AG09319 (cell line): Measurements from ENCODE around the gene USP44.

Experiments used
- DNase-seq: peaks from one replicate; pipeline ENCODE4 v3.0.0-alpha.2; 2010; ENCODE audit warnings: low read depth; ENCODE audit errors: extremely low read depth
- TF ChIP-seq, protein P1 (sequence below): IDR thresholded peaks from 2 replicates; pipeline ENCODE4 v1.5.1; 2011; ENCODE audit warnings: low read depth, mild to moderate bottlenecking, inconsistent platforms, low read length, moderate library complexity

Gene USP44

DNA sequence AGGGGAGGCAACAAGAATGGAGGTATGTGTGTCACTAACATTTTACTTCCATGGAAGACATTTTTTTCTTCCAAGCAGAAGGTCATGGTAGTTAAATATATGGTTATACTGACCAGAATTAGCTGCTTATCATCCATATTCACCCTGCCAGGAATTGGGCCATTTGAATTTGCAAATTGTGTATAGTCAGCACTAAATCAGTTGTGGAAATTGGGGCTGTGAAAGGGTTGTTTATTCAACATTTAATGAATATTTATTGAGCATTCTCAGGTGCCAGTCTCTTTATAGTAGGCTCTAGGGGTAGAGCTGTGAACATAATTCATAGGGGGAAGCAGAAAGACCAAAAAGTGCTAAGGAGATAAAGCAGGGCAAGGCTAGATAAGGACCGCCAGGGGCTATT, 39.3 kb downstream of the USP44 start:
- DNase-seq: no peak

DNA sequence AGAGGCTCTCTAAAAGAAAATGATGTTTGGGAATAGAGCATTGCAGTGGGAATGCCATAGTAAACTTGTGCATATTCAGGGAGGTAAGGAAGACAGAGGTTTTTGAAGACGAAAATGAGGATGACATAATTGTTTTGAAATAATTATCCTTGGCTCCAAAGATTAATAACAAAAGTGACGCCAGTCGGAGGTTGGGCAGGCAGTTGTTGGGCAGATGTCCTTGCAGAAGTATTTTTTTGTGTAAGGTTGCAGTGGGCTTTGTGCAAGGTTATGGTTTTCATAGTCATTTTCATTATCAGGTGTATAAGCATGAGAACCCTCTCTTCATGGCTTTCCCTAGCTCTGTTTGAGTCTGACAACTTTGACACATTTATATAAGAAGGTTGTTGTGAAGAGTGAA, 42.0 kb downstream of the USP44 start:
- TF ChIP-seq, protein P1, sequence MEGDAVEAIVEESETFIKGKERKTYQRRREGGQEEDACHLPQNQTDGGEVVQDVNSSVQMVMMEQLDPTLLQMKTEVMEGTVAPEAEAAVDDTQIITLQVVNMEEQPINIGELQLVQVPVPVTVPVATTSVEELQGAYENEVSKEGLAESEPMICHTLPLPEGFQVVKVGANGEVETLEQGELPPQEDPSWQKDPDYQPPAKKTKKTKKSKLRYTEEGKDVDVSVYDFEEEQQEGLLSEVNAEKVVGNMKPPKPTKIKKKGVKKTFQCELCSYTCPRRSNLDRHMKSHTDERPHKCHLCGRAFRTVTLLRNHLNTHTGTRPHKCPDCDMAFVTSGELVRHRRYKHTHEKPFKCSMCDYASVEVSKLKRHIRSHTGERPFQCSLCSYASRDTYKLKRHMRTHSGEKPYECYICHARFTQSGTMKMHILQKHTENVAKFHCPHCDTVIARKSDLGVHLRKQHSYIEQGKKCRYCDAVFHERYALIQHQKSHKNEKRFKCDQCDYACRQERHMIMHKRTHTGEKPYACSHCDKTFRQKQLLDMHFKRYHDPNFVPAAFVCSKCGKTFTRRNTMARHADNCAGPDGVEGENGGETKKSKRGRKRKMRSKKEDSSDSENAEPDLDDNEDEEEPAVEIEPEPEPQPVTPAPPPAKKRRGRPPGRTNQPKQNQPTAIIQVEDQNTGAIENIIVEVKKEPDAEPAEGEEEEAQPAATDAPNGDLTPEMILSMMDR: no peak
- DNase-seq: no peak

More for the DNA sequence above, 39.3 kb downstream of the USP44 start:
- TF ChIP-seq, protein P1: no peak

DNA sequence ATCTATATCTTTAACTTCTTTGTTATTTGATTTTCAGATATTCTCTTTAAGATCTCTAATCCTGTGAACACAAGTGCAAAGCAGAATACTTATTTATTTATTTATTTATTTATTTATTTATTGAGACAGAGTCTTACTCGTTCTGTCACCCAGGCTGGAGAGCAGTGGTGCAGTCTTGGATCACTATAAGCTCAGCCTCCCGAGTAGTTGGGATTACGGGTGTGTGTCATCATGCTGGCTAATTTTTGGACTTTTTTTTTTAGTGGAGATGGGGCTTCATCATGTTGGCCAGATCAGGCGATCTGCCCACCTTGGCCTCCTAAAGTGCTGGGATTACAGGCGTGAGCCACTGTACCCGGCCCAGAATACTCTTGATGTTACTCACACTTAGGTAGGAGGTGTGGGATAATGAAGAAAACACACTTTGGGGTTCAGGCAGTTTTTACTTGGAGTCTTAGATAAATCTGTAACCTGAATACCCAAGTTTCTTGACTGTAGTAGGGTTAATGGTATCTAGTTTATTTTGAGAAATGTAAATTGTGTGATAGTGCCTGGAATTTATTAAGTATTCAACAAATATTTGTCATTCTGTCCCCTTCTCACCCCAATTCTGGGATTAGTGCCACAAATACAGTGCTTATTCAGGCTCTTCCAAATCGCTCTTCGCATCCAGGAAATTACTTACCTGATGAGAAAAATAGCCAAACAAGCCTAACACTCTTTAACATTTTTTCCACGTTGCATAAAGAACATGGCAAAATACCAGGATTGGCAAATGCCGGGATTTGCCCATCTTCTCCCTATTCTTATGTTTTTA, 44.4 kb downstream of the USP44 start:
- DNase-seq: no peak

DNA sequence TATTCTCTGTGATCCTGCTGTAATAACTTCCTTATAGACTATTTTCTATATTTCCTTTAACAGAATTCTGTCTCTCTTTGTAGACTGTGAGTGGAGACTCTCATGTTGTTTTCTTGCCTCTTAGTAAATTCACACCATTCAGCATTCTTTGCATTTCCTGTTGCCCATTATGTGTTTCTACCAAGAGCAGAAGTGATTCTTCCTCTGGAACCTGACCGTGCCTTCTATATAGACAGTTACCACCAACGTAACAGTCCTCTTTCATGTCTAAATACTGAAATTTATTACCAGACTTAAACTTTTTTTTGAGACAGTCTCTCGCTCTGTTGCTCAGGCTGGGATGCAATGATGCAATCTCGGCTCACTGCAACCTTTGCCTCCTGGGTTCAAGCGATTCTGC, 46.2 kb downstream of the USP44 start:
- TF ChIP-seq, protein P1: no peak
- DNase-seq: no peak

More for the DNA sequence above, 44.4 kb downstream of the USP44 start:
- TF ChIP-seq, protein P1: no peak

DNA sequence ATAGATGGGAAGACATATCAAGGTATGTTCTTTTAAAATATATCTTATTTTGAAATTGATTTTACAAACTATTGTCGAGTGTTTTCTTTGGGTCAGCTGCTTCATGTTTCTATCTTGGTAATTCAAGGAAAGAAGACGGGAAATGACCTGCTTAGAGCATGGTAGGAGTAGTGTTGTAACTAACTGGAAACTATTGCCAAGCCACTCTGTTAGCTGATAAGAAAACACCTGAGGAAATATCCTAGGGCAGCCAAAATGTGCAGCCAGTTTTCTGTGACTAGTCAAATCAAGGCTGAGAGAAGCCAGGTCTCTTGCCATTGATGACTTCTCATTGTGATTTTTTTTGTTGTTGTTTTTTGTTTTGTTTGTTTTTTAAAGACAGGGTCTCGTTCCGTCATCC, 47.1 kb downstream of the USP44 start:
- TF ChIP-seq, protein P1: no peak
- DNase-seq: no peak

DNA sequence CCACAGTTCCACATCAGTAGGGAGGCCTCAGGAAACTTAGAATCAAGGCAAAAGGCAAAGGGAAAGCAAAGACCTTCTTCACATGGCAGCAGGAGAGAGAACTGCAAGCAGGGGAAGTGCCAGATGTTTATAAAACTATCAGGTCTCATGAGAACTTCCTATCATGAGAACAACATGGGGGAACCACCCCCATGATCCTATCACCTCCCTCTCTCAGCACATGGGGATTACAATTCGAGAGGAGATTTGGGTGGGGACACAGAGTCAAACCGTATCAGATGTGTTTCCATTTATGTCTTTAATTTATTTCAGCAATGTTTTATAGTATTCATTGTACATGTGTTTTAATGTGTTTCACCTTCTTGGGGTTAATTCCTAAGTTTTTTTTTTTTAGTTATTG, 51.5 kb downstream of the USP44 start:
- TF ChIP-seq, protein P1: no peak
- DNase-seq: no peak

DNA sequence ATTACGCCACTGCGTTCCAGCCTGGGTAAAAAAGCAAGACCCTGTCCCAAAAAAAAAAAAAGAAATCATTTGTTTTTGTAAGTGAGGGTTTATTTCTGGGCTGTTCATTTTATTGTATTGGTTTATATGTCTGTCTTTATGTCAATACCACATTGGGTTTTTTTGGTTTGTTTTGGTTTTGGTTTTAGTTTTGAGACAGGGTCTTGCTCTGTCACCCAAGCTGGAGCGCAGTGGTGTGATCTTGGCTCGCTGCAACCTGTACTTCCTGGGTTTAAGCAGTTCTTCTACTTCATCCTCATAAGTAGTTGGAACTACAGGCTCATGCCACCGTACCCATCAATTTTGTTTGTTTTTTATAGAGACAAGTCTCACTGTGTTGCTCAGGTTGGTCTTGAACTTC, 52.3 kb downstream of the USP44 start:
- no peak for DNase-seq
- TF ChIP-seq, protein P1: no peak
